Measurements from ENCODE around the gene ATF1. TPM values are rescaled to one million over a fixed set of nuclear protein-coding genes. Genes with fewer than 3 reads are reported as not detected.

ATF1 gene
- total RNA-seq, 4 donors from 2014 or later: 19.2 to 35.4 (median 22.1) TPM

DNA sequence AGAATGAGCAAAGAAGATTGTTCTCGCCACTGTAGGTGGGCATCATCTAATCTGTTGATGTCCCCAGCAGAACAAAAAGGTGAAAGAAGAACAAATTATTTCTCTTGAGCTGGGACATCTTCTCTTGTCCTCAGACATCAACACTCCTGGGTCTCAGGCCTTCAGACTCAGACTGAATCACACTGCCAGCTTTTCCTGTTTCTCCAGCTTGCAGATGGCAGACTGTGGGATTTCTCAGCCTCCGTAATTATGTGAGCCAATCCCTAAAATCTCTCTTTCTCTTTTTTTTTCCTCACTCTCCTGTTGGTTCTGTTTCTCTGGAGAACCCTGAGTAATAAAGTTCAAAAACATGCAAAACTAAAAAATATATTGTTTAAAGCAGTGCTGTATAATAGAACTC lies 75.1 kb downstream of the ATF1 start:
- TF ChIP-seq, protein P1, sequence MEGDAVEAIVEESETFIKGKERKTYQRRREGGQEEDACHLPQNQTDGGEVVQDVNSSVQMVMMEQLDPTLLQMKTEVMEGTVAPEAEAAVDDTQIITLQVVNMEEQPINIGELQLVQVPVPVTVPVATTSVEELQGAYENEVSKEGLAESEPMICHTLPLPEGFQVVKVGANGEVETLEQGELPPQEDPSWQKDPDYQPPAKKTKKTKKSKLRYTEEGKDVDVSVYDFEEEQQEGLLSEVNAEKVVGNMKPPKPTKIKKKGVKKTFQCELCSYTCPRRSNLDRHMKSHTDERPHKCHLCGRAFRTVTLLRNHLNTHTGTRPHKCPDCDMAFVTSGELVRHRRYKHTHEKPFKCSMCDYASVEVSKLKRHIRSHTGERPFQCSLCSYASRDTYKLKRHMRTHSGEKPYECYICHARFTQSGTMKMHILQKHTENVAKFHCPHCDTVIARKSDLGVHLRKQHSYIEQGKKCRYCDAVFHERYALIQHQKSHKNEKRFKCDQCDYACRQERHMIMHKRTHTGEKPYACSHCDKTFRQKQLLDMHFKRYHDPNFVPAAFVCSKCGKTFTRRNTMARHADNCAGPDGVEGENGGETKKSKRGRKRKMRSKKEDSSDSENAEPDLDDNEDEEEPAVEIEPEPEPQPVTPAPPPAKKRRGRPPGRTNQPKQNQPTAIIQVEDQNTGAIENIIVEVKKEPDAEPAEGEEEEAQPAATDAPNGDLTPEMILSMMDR (IDR thresholded peaks at IDR 0.05; ENCODE audit: low read depth): no peak

DNA sequence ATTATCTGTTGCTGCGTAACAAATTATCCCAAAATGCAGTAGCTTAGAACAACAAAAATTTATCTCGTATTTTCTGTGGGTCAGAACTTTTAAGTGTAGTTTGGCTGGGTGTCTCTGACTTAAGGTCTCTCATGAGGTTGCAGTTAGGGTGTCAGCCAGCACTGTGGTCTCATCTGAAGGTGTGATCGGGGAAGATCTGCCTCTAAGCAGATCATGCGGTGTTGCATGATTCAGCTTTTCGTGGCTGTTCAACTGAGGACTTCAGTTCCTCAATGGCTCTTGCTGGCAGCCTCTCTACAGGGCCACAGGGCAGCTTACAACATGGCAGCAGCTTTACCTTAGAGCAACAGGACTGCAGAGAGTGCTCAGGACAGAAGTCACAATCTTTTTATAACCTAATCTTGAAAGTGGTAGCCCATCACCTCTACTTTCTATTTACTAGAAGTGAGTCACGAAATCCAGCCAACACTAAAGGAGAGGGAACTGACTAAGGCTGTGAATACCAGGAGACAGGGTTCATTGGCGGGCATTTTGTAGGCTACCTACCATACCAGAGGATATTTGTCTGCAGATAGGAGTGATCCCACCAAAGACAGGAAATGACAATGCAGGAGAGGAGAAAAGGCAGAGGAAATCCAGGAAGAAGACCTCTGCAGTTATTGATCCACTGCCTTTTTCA lies 77.0 kb downstream of the ATF1 start:
- TF ChIP-seq, protein P1 (IDR thresholded peaks at IDR 0.05; ENCODE audit: low read depth): no peak

DNA sequence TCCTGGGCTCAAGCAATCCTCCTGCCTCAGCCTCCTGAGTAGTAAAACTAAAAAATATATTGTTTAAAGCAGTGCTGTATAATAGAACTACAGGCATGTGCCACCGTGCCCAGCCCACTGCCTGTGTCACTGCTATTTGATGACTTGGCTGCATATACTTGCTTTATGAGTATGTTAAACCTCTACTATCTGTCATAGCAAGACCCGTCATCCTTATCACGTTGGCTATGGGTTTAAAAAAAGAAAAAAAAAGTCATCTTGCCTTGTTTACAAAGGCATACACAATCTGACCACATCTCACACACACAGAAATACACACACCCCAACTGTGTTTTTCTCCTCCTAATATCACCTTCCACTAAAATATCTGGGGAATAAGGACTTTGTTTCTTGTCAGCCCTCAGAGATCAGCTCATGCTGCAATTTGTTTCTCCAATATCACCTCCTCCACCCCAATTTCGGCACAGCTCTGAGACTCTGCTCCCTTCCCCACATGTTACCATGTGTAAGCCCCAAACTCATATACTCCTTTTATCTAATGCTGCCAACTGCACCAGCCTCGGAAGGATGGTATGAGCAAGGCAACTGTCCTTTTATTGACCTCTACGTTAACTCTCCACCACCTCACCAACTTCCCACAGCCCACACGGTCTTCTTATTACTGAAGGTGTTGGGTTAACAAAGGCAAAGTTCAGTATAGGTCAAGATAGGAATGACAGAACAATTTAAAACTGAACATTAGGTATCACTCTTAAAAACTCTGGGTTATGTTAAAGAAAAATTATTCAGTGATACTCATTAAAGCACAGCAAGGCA lies 78.0 kb downstream of the ATF1 start:
- TF ChIP-seq, protein P1 (IDR thresholded peaks at IDR 0.05; ENCODE audit: low read depth): no peak

DNA sequence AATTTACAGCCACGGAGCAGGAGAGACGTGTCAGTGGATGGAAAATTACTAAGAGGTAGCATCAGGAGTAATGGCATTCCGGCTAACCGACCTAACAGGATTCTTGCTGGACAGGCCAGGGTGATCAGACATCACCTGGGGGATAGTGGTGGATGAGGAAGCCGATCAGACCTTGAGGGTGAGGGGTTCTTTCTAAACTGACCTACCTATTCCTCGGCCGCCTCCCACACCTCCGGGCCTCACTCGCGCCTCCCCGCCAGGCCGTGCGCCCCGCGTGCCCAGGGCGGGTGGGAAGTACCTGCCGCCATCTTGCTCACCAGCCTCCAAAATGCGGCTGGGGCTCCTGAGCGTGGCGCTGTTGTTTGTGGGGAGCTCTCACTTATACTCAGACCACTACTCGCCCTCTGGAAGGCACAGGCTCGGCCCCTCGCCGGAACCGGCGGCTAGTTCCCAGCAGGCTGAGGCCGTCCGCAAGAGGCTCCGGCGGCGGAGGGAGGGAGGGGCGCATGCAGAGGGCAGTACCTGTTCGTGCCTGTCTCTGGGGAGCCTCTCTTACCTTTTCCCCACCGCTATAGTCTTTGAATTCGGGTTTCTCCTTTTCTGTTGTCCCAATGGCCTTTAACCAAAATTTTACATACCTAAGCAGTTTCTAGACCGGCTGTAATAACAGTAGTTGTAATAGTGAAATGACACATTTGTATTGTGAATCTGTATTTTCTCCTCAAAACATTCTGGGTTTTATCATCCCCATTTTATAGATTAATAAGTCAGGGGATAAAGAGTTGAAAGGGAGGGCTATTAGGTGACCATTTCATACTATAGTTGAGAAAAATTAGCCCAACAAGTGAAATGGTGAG lies 79.0 kb downstream of the ATF1 start, which contains the start of gene TMPRSS12:
TSS of gene TMPRSS12 (plus strand) at position 290 of the 857 bp plus-strand sequence. CDS start at position 329, 39 bp downstream.
- TF ChIP-seq, protein P1 (IDR thresholded peaks at IDR 0.05; ENCODE audit: low read depth): no peak

DNA sequence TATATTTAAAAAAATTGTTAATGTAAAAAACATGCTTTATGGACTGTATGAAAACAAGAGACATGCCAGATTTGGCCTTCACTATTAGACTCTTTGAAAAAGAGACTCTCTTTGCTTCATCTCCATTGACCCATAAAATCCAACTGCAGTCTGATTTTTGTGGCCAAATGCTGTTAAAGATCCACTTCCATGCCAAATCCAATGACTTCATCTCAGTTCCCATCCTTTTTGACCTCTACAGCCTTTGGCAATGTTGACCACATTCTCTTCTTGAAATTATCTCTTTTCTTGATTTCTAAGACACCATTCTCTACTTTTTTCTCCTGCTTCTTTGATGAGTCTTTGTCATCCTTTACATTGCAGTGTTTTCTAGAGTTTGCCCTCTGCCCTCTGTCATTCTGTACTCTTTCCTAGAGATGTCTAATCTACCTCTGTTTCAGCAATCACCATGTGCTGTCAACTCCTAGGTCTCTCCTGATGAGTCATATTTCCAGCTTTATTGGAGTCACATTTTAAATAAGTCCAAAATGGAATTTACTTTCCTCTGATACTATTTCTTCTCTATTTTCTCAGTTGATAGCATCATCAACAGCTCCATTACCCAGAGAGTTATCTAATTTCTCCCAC lies 81.2 kb downstream of the ATF1 start:
- TF ChIP-seq, protein P1 (IDR thresholded peaks at IDR 0.05; ENCODE audit: low read depth): no peak

DNA sequence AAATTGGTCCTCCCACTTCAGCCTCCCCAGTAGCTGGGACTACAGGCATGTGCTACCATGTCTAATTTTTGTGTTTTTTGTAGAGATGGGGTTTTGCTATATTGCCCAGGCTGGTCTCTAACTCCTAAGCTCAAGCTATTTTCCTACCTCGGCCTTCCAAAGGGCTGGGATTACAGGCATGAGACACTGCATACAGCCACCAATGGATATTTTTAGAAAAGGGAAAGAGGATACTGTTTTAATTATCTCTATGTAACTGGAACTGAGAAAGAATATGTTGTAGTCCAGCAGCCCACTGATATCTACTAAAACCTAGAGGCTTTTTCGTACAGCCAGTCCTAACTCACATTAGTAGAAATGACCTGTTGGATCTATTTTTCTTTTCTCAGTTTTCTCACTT lies 85.1 kb downstream of the ATF1 start:
- TF ChIP-seq, protein P1 (IDR thresholded peaks at IDR 0.05; ENCODE audit: low read depth): no peak
